HCT116 (cell line): ENCODE data around the gene SMOC1.

Experiments used
- ATF3 ChIP-seq: IDR thresholded peaks from 2 replicates; pipeline ENCODE4 v1.6.1; 2012
- EZH2 ChIP-seq: fragments of 200-600 bp; sonication (generic); IDR thresholded peaks from 2 replicates; pipeline ENCODE4 v1.6.1; 2017; ENCODE audit warnings: antibody characterized with exemption, mixed run types
- POLR2A ChIP-seq: IDR thresholded peaks from 2 replicates; pipeline ENCODE4 v1.7.0; 2011; ENCODE audit warnings: borderline replicate concordance; ENCODE audit not compliant: insufficient read depth, insufficient read length; ENCODE audit errors: extremely low read depth
- SIN3A ChIP-seq: IDR thresholded peaks from 2 replicates; pipeline ENCODE4 v1.6.1; 2012; ENCODE audit warnings: low read depth
- SP1 ChIP-seq: IDR thresholded peaks from 2 replicates; pipeline ENCODE4 v1.6.1; 2012; ENCODE audit warnings: low read depth
- YY1 ChIP-seq: IDR thresholded peaks from 2 replicates; pipeline ENCODE4 v1.6.1; 2011; ENCODE audit warnings: low read length, low read depth, moderate library complexity, mild to moderate bottlenecking; ENCODE audit not compliant: insufficient replicate concordance; ENCODE audit errors: extremely low read depth
- ZNF274 ChIP-seq: fragments of 200-500 bp; sonication (Bioruptor generic); IDR thresholded peaks from 2 replicates; pipeline ENCODE4 v1.6.1; 2014; ENCODE audit warnings: mild to moderate bottlenecking, low read depth, low read length, inconsistent platforms
- TF ChIP-seq, protein P1 (sequence below), 3 experiments: fragments of 200-600 bp in 1 of 3; sonication (generic) in 1 of 3; IDR thresholded peaks in 2 of 3; conservative IDR thresholded peaks in 1 of 3; 2 replicates each; pipeline ENCODE4 v1.5.1; 2012 to 2017; ENCODE audit warnings: low read depth in 2 of 3, low read length in 2 of 3, antibody characterized with exemption in 1 of 3, borderline replicate concordance in 1 of 3, control low read depth in 1 of 3, mild to moderate bottlenecking in 1 of 3, mixed read lengths in 1 of 3, mixed run types in 1 of 3, moderate library complexity in 1 of 3; ENCODE audit not compliant: insufficient read depth in 1 of 3
- TF ChIP-seq, protein P2 (sequence below): IDR thresholded peaks from 2 replicates; pipeline ENCODE4 v1.6.1; 2012; ENCODE audit warnings: low read depth

DNA sequence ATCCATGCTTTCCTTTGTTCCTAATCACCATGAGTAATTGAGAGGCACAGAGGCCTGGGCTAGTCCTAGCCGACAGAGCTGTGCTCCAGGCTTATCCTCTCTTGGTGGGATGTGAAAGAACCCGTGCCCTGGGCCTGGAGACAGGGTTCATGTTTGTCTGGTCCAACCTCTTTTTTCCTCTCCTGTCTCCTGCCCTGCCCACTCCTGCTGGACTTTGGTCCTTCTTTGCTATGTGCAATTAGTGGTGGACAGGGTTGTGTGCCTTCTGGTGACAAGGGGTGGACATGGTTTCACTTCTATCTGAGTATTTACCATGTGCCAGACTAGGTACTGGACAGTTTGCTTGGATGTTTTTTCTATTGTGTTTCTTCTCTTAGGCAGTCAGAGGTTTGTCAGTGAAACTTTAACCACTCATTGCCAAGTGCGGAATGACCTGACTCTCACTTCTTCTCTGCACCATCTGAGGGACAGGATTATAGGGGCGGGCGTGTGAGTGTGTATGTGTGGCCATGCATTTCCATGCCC, 126.1 kb downstream of the SMOC1 start:
- TF ChIP-seq SIN3A (no peak), ZNF274 (no peak), EZH2 (no peak), YY1 (no peak), SP1 (no peak), POLR2A (no peak), ATF3 (no peak)
- TF ChIP-seq, protein P1, sequence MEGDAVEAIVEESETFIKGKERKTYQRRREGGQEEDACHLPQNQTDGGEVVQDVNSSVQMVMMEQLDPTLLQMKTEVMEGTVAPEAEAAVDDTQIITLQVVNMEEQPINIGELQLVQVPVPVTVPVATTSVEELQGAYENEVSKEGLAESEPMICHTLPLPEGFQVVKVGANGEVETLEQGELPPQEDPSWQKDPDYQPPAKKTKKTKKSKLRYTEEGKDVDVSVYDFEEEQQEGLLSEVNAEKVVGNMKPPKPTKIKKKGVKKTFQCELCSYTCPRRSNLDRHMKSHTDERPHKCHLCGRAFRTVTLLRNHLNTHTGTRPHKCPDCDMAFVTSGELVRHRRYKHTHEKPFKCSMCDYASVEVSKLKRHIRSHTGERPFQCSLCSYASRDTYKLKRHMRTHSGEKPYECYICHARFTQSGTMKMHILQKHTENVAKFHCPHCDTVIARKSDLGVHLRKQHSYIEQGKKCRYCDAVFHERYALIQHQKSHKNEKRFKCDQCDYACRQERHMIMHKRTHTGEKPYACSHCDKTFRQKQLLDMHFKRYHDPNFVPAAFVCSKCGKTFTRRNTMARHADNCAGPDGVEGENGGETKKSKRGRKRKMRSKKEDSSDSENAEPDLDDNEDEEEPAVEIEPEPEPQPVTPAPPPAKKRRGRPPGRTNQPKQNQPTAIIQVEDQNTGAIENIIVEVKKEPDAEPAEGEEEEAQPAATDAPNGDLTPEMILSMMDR (IDR thresholded peaks at IDR 0.05 in 2 of 3, conservative IDR thresholded peaks at IDR 0.05 in 1 of 3; ENCODE audit: borderline replicate concordance in 1 of 3, insufficient read depth in 1 of 3, low read depth in 2 of 3, low read length in 2 of 3): no peak
- TF ChIP-seq, protein P2, sequence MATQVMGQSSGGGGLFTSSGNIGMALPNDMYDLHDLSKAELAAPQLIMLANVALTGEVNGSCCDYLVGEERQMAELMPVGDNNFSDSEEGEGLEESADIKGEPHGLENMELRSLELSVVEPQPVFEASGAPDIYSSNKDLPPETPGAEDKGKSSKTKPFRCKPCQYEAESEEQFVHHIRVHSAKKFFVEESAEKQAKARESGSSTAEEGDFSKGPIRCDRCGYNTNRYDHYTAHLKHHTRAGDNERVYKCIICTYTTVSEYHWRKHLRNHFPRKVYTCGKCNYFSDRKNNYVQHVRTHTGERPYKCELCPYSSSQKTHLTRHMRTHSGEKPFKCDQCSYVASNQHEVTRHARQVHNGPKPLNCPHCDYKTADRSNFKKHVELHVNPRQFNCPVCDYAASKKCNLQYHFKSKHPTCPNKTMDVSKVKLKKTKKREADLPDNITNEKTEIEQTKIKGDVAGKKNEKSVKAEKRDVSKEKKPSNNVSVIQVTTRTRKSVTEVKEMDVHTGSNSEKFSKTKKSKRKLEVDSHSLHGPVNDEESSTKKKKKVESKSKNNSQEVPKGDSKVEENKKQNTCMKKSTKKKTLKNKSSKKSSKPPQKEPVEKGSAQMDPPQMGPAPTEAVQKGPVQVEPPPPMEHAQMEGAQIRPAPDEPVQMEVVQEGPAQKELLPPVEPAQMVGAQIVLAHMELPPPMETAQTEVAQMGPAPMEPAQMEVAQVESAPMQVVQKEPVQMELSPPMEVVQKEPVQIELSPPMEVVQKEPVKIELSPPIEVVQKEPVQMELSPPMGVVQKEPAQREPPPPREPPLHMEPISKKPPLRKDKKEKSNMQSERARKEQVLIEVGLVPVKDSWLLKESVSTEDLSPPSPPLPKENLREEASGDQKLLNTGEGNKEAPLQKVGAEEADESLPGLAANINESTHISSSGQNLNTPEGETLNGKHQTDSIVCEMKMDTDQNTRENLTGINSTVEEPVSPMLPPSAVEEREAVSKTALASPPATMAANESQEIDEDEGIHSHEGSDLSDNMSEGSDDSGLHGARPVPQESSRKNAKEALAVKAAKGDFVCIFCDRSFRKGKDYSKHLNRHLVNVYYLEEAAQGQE: no peak
